WTC11 (cell line): Measurements from ENCODE around the gene SCNM1. TPM values are rescaled to one million over a fixed set of nuclear protein-coding genes. Genes with fewer than 3 reads are reported as not detected.

Experiments used
- total RNA-seq: library from RNA; stranded (reverse); gene quantifications from 3 replicates; pipeline ENCODE4 v1.2.3, GENCODE V29; 2021

Gene SCNM1
- total RNA-seq, 1 experiment from 2014 or later = 45.3 TPM

Other genes with a start within 250 kb of the SCNM1 start
- 48.1 to 53.1 TPM (median 48.8 TPM) in 3 replicates for gene SETDB1, start 239.8 kb upstream of the SCNM1 start, total RNA-seq
- gene CERS2, start 191.3 kb upstream of the SCNM1 start, total RNA-seq = 182 to 203 TPM (median 200 TPM) in 3 replicates
- 1.5 to 1.6 TPM (median 1.6 TPM) in 3 replicates for gene ANXA9, start 183.9 kb upstream of the SCNM1 start, total RNA-seq
- gene MINDY1, start 159.2 kb upstream of the SCNM1 start, total RNA-seq = 10.1 to 11.2 TPM (median 11.0 TPM) in 3 replicates
- 24.5 to 29.6 TPM (median 28.5 TPM) in 3 replicates for gene PRUNE1, start 157.7 kb upstream of the SCNM1 start, total RNA-seq
- gene BNIPL, start 129.6 kb upstream of the SCNM1 start, total RNA-seq = 2.5 to 4.0 TPM (median 3.8 TPM) in 3 replicates
- 2.9 to 5.4 TPM (median 3.6 TPM) in 3 replicates for gene C1orf56, start 118.4 kb upstream of the SCNM1 start, total RNA-seq
- 72.8 to 76.3 TPM (median 75.5 TPM) in 3 replicates for gene CDC42SE1, start 106.5 kb upstream of the SCNM1 start, total RNA-seq
- gene MLLT11, start 105.7 kb upstream of the SCNM1 start, total RNA-seq = 12.7 to 16.4 TPM (median 13.6 TPM) in 3 replicates
- 1.4 to 3.3 TPM (median 1.7 TPM) in 3 replicates for gene GABPB2, start 95.4 kb upstream of the SCNM1 start, total RNA-seq
- gene SEMA6C, start 19.5 kb upstream of the SCNM1 start, total RNA-seq = 16.3 to 21.0 TPM (median 18.1 TPM) in 3 replicates
- gene TNFAIP8L2, start 9.5 kb upstream of the SCNM1 start, total RNA-seq = 0.15 TPM in 1 of 3 replicates, not detected in the others
- gene LYSMD1, start 242 bp upstream of the SCNM1 start, total RNA-seq = 6.3 to 7.8 TPM (median 6.9 TPM) in 3 replicates
- 0.66 to 0.82 TPM (median 0.79 TPM) in 3 replicates for gene TMOD4, start 9.8 kb downstream of the SCNM1 start, total RNA-seq
- gene VPS72, start 24.1 kb downstream of the SCNM1 start, total RNA-seq = 87.2 to 103 TPM (median 97.6 TPM) in 3 replicates
- gene PIP5K1A, start 32.4 kb downstream of the SCNM1 start, total RNA-seq = 77.8 to 84.8 TPM (median 81.3 TPM) in 3 replicates
- 184 to 202 TPM (median 186 TPM) in 3 replicates for gene PSMD4, start 88.6 kb downstream of the SCNM1 start, total RNA-seq
- 54.1 to 56.8 TPM (median 55.1 TPM) in 3 replicates for gene ZNF687, start 116.2 kb downstream of the SCNM1 start, total RNA-seq
- gene PI4KB, start 161.3 kb downstream of the SCNM1 start, total RNA-seq = 25.6 to 33.6 TPM (median 30.5 TPM) in 3 replicates
- gene RFX5, start 181.1 kb downstream of the SCNM1 start, total RNA-seq = 59.2 to 69.2 TPM (median 67.7 TPM) in 3 replicates
- gene SELENBP1, start 206.6 kb downstream of the SCNM1 start, total RNA-seq = 17.9 to 23.9 TPM (median 20.2 TPM) in 3 replicates
- 360 to 414 TPM (median 383 TPM) in 3 replicates for gene PSMB4, start 233.4 kb downstream of the SCNM1 start, total RNA-seq